HepG2 (cell line): ENCODE data around the gene FGD3. TPM values are rescaled to one million over a fixed set of nuclear protein-coding genes. Genes with fewer than 3 reads are reported as not detected.

Source experiments
- CENPX ChIP-seq: sonication (generic); formaldehyde crosslinking; IDR thresholded peaks from 2 replicates; pipeline ENCODE4 v1.9.0; 2021; ENCODE audit warnings: mild to moderate bottlenecking, missing genetic modification reagents, moderate library complexity
- EP300 ChIP-seq, 3 experiments: sonication (generic) in 1 of 3; formaldehyde crosslinking in 1 of 3; IDR thresholded peaks; 2 replicates each; pipeline versions ENCODE4 v1.5.1 to v1.6.1; 2011 to 2020; ENCODE audit warnings: low read depth in 2 of 3, low read length in 2 of 3, borderline replicate concordance in 1 of 3, improper control_type of control experiment in 1 of 3, mild to moderate bottlenecking in 1 of 3, missing genetic modification reagents in 1 of 3, moderate library complexity in 1 of 3
- PTBP1 ChIP-seq: fragments of 200-400 bp; formaldehyde crosslinking; IDR thresholded peaks from 2 replicates; pipeline ENCODE4 v1.6.1; 2018; ENCODE audit warnings: low read length, low read depth; ENCODE audit not compliant: poor library complexity, severe bottlenecking
- RERE ChIP-seq: IDR thresholded peaks from 2 replicates; pipeline ENCODE4 v1.6.1; 2016; ENCODE audit warnings: low read depth, missing genetic modification reagents, missing compliant biosample characterization
- SAP130 ChIP-seq: IDR thresholded peaks from 2 replicates; pipeline ENCODE4 v1.6.1; 2016; ENCODE audit warnings: low read depth
- SIN3B ChIP-seq: fragments of 150-350 bp; IDR thresholded peaks from 2 replicates; pipeline ENCODE4 v1.6.1; 2014; ENCODE audit warnings: low read length
- ZKSCAN1 ChIP-seq: fragments of 150-350 bp; IDR thresholded peaks from 2 replicates; pipeline ENCODE4 v1.6.1; 2014; ENCODE audit warnings: low read length
- ZMYM2 ChIP-seq: sonication (generic); formaldehyde crosslinking; IDR thresholded peaks from 2 replicates; pipeline ENCODE4 v1.8.0; 2022; ENCODE audit warnings: mild to moderate bottlenecking, missing genetic modification reagents
- ZNF501 ChIP-seq: sonication (generic); formaldehyde crosslinking; IDR thresholded peaks from 2 replicates; pipeline ENCODE4 v1.5.1; 2020; ENCODE audit warnings: mild to moderate bottlenecking, moderate library complexity, missing genetic modification reagents
- ZNF570 ChIP-seq: sonication (generic); formaldehyde crosslinking; IDR thresholded peaks from 2 replicates; pipeline ENCODE4 v1.4.0; 2020; ENCODE audit warnings: mild to moderate bottlenecking, missing genetic modification reagents, borderline replicate concordance
- ZNF747 ChIP-seq: sonication (generic); formaldehyde crosslinking; IDR thresholded peaks from 2 replicates; pipeline ENCODE4 v1.8.1; 2023; ENCODE audit warnings: missing genetic modification reagents, mild to moderate bottlenecking, borderline replicate concordance
- polyA plus RNA-seq, 8 experiments: library from polyadenylated mRNA; depleted of rRNA in 3 of 8; stranded (reverse) in 7 of 8; unstranded in 1 of 8; fragments of >200 nt; fragmentation: Illumina TruSeq in 4 of 8; extraction: Trizol in 4 of 8; gene quantifications; 2 replicates each; pipeline versions ENCODE4 v1.2.1 to v1.2.3, GENCODE V29; 2011 to 2016; ENCODE audit warnings: low read depth in 4 of 8, missing spikeins in 1 of 8, mixed read lengths in 1 of 8; ENCODE audit not compliant: insufficient read depth in 1 of 8
- total RNA-seq, 5 experiments: library from RNA; depleted of rRNA; stranded (reverse); fragments of >200 nt; fragmentation: Illumina TruSeq; extraction: Trizol; gene quantifications; 2 replicates each; pipeline ENCODE4 v1.2.3, GENCODE V29; 2016; ENCODE audit warnings: low read depth in 1 of 5
- TF ChIP-seq, protein P1 (sequence below), 2 experiments: sonication (generic) in 1 of 2; formaldehyde crosslinking in 1 of 2; IDR thresholded peaks; 2 replicates each; pipeline versions ENCODE4 v1.5.1 to v1.6.1; 2011 to 2020; ENCODE audit warnings: borderline replicate concordance in 1 of 2, low read depth in 1 of 2, low read length in 1 of 2, mild to moderate bottlenecking in 1 of 2, missing genetic modification reagents in 1 of 2, moderate library complexity in 1 of 2
- TF ChIP-seq, protein P2 (sequence below): sonication (generic); formaldehyde crosslinking; IDR thresholded peaks from 2 replicates; pipeline ENCODE4 v1.4.0; 2020; ENCODE audit warnings: missing genetic modification reagents
- TF ChIP-seq, protein P3 (sequence below): IDR thresholded peaks from 2 replicates; pipeline ENCODE4 v1.6.1; 2012; ENCODE audit warnings: low read depth, low read length, improper control_type of control experiment

Gene FGD3
- total and polyA plus RNA-seq, 2 of the 13 experiments (the other 11 are each of a cell fraction or from before 2014, with no cell fraction given), result 0.53 to 1.1 TPM

- TF ChIP-seq, protein P1, sequence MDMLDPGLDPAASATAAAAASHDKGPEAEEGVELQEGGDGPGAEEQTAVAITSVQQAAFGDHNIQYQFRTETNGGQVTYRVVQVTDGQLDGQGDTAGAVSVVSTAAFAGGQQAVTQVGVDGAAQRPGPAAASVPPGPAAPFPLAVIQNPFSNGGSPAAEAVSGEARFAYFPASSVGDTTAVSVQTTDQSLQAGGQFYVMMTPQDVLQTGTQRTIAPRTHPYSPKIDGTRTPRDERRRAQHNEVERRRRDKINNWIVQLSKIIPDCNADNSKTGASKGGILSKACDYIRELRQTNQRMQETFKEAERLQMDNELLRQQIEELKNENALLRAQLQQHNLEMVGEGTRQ (IDR thresholded peaks at IDR 0.05; ENCODE audit: low read depth, low read length), result no peak
- TF ChIP-seq, protein P1 (CRISPR knock-in tag; IDR thresholded peaks at IDR 0.05; ENCODE audit: borderline replicate concordance), result no peak
- TF ChIP-seq SAP130 (CRISPR knock-in tag) (peak; percentile 51; the same call in 1 of the 2 replicates), ZNF747 (CRISPR knock-in tag) (0 out of 2 replicates have a peak, but pooled peaks have one; percentile 18), SIN3B (no peak), CENPX (no peak), PTBP1 (no peak), RERE (0 out of 2 replicates have a peak, but pooled peaks have one; percentile 32), ZNF501 (CRISPR knock-in tag) (peak; percentile 70), ZMYM2 (CRISPR knock-in tag) (peak; percentile 55; the same call in 1 of the 2 replicates), ZNF570 (no peak), EP300 (IDR thresholded peaks at IDR 0.05; ENCODE audit: low read depth in 2 of 2, low read length in 2 of 2) (peak in 1 of 2 experiments; percentile 53; a peak in 3 of 4 replicates), EP300 (CRISPR knock-in tag; IDR thresholded peaks at IDR 0.05; ENCODE audit: borderline replicate concordance) (no peak), ZKSCAN1 (no peak)
- TF ChIP-seq, protein P2, sequence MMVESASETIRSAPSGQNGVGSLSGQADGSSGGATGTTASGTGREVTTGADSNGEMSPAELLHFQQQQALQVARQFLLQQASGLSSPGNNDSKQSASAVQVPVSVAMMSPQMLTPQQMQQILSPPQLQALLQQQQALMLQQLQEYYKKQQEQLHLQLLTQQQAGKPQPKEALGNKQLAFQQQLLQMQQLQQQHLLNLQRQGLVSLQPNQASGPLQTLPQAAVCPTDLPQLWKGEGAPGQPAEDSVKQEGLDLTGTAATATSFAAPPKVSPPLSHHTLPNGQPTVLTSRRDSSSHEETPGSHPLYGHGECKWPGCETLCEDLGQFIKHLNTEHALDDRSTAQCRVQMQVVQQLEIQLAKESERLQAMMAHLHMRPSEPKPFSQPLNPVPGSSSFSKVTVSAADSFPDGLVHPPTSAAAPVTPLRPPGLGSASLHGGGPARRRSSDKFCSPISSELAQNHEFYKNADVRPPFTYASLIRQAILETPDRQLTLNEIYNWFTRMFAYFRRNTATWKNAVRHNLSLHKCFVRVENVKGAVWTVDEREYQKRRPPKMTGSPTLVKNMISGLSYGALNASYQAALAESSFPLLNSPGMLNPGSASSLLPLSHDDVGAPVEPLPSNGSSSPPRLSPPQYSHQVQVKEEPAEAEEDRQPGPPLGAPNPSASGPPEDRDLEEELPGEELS, result 0 out of 2 replicates have a peak, but pooled peaks have one; percentile 47
- TF ChIP-seq, protein P3, sequence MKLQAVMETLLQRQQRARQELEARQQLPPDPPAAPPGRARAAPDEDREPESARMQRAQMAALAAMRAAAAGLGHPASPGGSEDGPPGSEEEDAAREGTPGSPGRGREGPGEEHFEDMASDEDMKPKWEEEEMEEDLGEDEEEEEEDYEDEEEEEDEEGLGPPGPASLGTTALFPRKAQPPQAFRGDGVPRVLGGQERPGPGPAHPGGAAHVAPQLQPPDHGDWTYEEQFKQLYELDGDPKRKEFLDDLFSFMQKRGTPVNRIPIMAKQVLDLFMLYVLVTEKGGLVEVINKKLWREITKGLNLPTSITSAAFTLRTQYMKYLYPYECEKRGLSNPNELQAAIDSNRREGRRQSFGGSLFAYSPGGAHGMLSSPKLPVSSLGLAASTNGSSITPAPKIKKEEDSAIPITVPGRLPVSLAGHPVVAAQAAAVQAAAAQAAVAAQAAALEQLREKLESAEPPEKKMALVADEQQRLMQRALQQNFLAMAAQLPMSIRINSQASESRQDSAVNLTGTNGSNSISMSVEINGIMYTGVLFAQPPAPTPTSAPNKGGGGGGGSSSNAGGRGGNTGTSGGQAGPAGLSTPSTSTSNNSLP, result peak; percentile 47; the same call in 1 of the 2 replicates
Measured at GRCh38 chr9:93061791-93062763, 114.8 kb downstream of the FGD3 start (continued).
